Measurements from ENCODE around the gene ZCCHC24.

Gene ZCCHC24

GRCh38 chr10:79407811-79408795, 37.3 kb downstream of the ZCCHC24 start:
- no peak for TF ChIP-seq CTCF (IDR thresholded peaks at IDR 0.05; ENCODE audit: low read depth, low read length, missing control alignments)
- DNase-seq (ENCODE audit: low read depth) = no peak
- H3K4me3 ChIP-seq (ENCODE audit: low read depth, low read length) = no peak overlapping the region

- no peak overlapping the region for H3K4me3 ChIP-seq (ENCODE audit: low read depth, low read length)
- no peak for TF ChIP-seq CTCF (IDR thresholded peaks at IDR 0.05; ENCODE audit: low read depth, low read length, missing control alignments)
- no peak for DNase-seq (ENCODE audit: low read depth)
Observed at GRCh38 chr10:79407423-79407796, 38.0 kb downstream of the ZCCHC24 start.

- no peak for TF ChIP-seq CTCF (IDR thresholded peaks at IDR 0.05; ENCODE audit: low read depth, low read length, missing control alignments)
- no peak overlapping the region for H3K4me3 ChIP-seq (ENCODE audit: low read depth, low read length)
- DNase-seq (ENCODE audit: low read depth) = no peak
Observed at GRCh38 chr10:79406683-79407422, 38.6 kb downstream of the ZCCHC24 start.

GRCh38 chr10:79405995-79406515, 39.4 kb downstream of the ZCCHC24 start:
- DNase-seq (ENCODE audit: low read depth) = no peak
- no peak overlapping the region for H3K4me3 ChIP-seq (ENCODE audit: low read depth, low read length)
- no peak for TF ChIP-seq CTCF (IDR thresholded peaks at IDR 0.05; ENCODE audit: low read depth, low read length, missing control alignments)

GRCh38 chr10:79405221-79405994, 40.0 kb downstream of the ZCCHC24 start:
- TF ChIP-seq CTCF (IDR thresholded peaks at IDR 0.05; ENCODE audit: low read depth, low read length, missing control alignments) = no peak
- no peak overlapping the region for H3K4me3 ChIP-seq (ENCODE audit: low read depth, low read length)
- no peak for DNase-seq (ENCODE audit: low read depth)

GRCh38 chr10:79404690-79405131, 40.7 kb downstream of the ZCCHC24 start:
- DNase-seq (ENCODE audit: low read depth) = no peak
- TF ChIP-seq CTCF (IDR thresholded peaks at IDR 0.05; ENCODE audit: low read depth, low read length, missing control alignments) = no peak
- H3K4me3 ChIP-seq (ENCODE audit: low read depth, low read length) = no peak overlapping the region
